DOHH2 (cell line): ENCODE data around the gene TMCC1.

Experiments used
- EZH2phosphoT487 ChIP-seq: fragments of 200-600 bp; sonication (generic); IDR thresholded peaks from 2 replicates; pipeline ENCODE4 v1.6.1; 2017; ENCODE audit warnings: borderline replicate concordance, mild to moderate bottlenecking, antibody characterized with exemption, low read length, moderate library complexity, mixed read lengths
- TF ChIP-seq, protein P1 (sequence below): fragments of 200-600 bp; sonication (generic); IDR thresholded peaks from one replicate; pipeline ENCODE4 v1.5.1; 2014; ENCODE audit warnings: antibody characterized with exemption, mild to moderate bottlenecking, low read depth, low read length; ENCODE audit not compliant: poor library complexity, severe bottlenecking

DNA sequence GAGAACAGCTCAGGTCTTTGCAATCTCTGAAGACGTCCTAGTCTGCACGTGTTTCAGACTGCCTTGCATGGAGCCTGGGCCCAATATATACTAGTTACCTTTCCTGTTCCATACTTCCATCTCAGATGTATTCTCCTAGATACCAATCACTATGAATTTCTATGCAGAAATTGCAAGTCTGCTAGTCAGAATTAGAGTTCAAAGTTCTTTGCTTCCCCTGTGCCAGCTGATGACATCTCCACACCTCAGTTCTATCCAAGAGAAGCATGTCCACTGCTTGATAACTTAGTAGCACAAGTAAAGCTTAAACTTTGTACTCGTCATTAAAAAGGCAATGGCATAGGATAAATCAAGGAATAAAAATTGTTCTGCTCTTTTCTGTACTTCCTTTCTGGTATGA, 153.4 kb downstream of the TMCC1 start:
- TF ChIP-seq, protein P1, sequence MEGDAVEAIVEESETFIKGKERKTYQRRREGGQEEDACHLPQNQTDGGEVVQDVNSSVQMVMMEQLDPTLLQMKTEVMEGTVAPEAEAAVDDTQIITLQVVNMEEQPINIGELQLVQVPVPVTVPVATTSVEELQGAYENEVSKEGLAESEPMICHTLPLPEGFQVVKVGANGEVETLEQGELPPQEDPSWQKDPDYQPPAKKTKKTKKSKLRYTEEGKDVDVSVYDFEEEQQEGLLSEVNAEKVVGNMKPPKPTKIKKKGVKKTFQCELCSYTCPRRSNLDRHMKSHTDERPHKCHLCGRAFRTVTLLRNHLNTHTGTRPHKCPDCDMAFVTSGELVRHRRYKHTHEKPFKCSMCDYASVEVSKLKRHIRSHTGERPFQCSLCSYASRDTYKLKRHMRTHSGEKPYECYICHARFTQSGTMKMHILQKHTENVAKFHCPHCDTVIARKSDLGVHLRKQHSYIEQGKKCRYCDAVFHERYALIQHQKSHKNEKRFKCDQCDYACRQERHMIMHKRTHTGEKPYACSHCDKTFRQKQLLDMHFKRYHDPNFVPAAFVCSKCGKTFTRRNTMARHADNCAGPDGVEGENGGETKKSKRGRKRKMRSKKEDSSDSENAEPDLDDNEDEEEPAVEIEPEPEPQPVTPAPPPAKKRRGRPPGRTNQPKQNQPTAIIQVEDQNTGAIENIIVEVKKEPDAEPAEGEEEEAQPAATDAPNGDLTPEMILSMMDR: no peak
- no peak for TF ChIP-seq EZH2phosphoT487
